HG03064 (cell line): Measurements from ENCODE around the gene DNAJC16.
"Not testable (repeated sequence)": the region's sequence is repeated elsewhere in the genome, so short reads cannot be mapped to it uniquely, and the experiment has no call there.

ENCODE experiments used
- ATAC-seq: cut with Tn5 transposase; IDR thresholded peaks from one replicate; pipeline ENCODE4 v1.9.1; 2021; ENCODE audit warnings: low read depth; ENCODE audit not compliant: unreplicated experiment

The DNAJC16 gene

GRCh38 chr1:15578921-15579682 is 52.5 kb downstream of the DNAJC16 start:
- no peak for ATAC-seq

GRCh38 chr1:15579683-15580047 is 53.0 kb downstream of the DNAJC16 start:
- no peak for ATAC-seq

- no peak for ATAC-seq
These were observed 56.5 kb downstream of the DNAJC16 start for GRCh38 chr1:15583016-15583706.

GRCh38 chr1:15584489-15585363 is 58.1 kb downstream of the DNAJC16 start, which contains the start of gene AGMAT:
Gene AGMAT (minus strand): TSS chr1:15585051. CDS start chr1:15584967, 84 bp downstream.
- no peak for ATAC-seq

GRCh38 chr1:15592285-15592684 is 65.6 kb downstream of the DNAJC16 start:
- ATAC-seq: no peak

- ATAC-seq: no peak
These were observed 69.4 kb downstream of the DNAJC16 start for GRCh38 chr1:15595809-15596617.

- ATAC-seq: no peak
These were observed 71.8 kb downstream of the DNAJC16 start for GRCh38 chr1:15598436-15598835.

- ATAC-seq: peak; percentile 83
These were observed 76.7 kb downstream of the DNAJC16 start for GRCh38 chr1:15603050-15603965.

GRCh38 chr1:15603966-15604282 is 77.3 kb downstream of the DNAJC16 start:
- ATAC-seq: not testable (repeated sequence)

GRCh38 chr1:15604400-15604799 is 77.8 kb downstream of the DNAJC16 start:
- not testable (repeated sequence) for ATAC-seq

- ATAC-seq: no peak
These were observed 79.0 kb downstream of the DNAJC16 start for GRCh38 chr1:15605398-15606383.

- no peak for ATAC-seq
These were observed 83.0 kb downstream of the DNAJC16 start for GRCh38 chr1:15609631-15610030.

GRCh38 chr1:15610167-15610566 is 83.5 kb downstream of the DNAJC16 start:
- ATAC-seq: no peak

GRCh38 chr1:15616373-15617172 is 89.9 kb downstream of the DNAJC16 start:
- ATAC-seq: peak; percentile 17

GRCh38 chr1:15617173-15618076 is 90.8 kb downstream of the DNAJC16 start, which contains the start of gene DDI2:
Gene DDI2 (plus strand): TSS chr1:15617458. CDS start chr1:15617671, 213 bp downstream.
- ATAC-seq: peak; percentile 63

GRCh38 chr1:15618077-15618654 is 91.5 kb downstream of the DNAJC16 start:
- no peak for ATAC-seq
